WTC11 (cell line): ENCODE measurements around the gene RTCA. TPM values are rescaled to one million over a fixed set of nuclear protein-coding genes. Genes with fewer than 3 reads are reported as not detected.

ENCODE experiments used
- ATAC-seq: fragments of 200-7000 bp; cut with Tn5 transposase; 2 replicates; pipeline ENCODE4 v1.10.0; 2021; ENCODE audit warnings: mild to moderate bottlenecking, moderate library complexity
- CTCF ChIA-PET: fragments of 300-600 bp; sonication (Branson Sonifier 250); formaldehyde crosslinking; loops from one replicate; lab custom pipeline; 2021; ENCODE audit warnings: antibody characterized with exemption; lab: Charles Lee
- POLR2A ChIA-PET: fragments of 350-600 bp; sonication (Branson Sonifier 250); formaldehyde crosslinking; loops from one replicate; lab custom pipeline; 2021; ENCODE audit warnings: antibody characterized with exemption; lab: Charles Lee
- DNase-seq: peaks from one replicate; pipeline ENCODE4 v3.0.0; 2021; ENCODE audit warnings: low spot score
- H3K27ac Mint-ChIP-seq: 2 replicates; pipeline ENCODE4 v1.8.0; 2021; ENCODE audit warnings: mixed read lengths
- H3K27me3 Mint-ChIP-seq: 2 replicates; pipeline ENCODE4 v1.8.0; 2021; ENCODE audit warnings: low read depth, mild to moderate bottlenecking, moderate library complexity, mixed read lengths
- H3K36me3 Mint-ChIP-seq: 2 replicates; pipeline ENCODE4 v1.8.0; 2021; ENCODE audit warnings: mixed read lengths
- H3K4me1 Mint-ChIP-seq: 2 replicates; pipeline ENCODE4 v1.8.0; 2022; ENCODE audit warnings: mixed read lengths
- H3K4me3 Mint-ChIP-seq: 2 replicates; pipeline ENCODE4 v1.8.0; 2021; ENCODE audit warnings: mild to moderate bottlenecking, moderate library complexity, mixed read lengths
- H3K9me3 Mint-ChIP-seq: 2 replicates; pipeline ENCODE4 v1.8.0; 2021; ENCODE audit warnings: mixed read lengths
- ATF1 ChIP-seq: sonication (generic); formaldehyde crosslinking; IDR thresholded peaks from 2 replicates; pipeline ENCODE4 v1.8.1; 2023; ENCODE audit warnings: mild to moderate bottlenecking, moderate library complexity, missing genetic modification reagents
- CDX4 ChIP-seq: fragments of 250-450 bp; sonication (Bioruptor Pico); IDR thresholded peaks from 2 replicates; pipeline ENCODE4 v1.9.0; 2021; ENCODE audit warnings: moderate library complexity, mild to moderate bottlenecking, inconsistent platforms, borderline replicate concordance
- CREM ChIP-seq: sonication (generic); formaldehyde crosslinking; IDR thresholded peaks from 2 replicates; pipeline ENCODE4 v1.8.1; 2022; ENCODE audit warnings: mild to moderate bottlenecking, missing genetic modification reagents, moderate library complexity
- ERG ChIP-seq: fragments of 250-450 bp; sonication (Bioruptor Pico); IDR thresholded peaks from 2 replicates; pipeline ENCODE4 v1.8.0; 2021; ENCODE audit warnings: mild to moderate bottlenecking
- MXD4 ChIP-seq: fragments of 250-450 bp; sonication (Bioruptor Pico); IDR thresholded peaks from 2 replicates; pipeline ENCODE4 v1.8.0; 2021; ENCODE audit warnings: mild to moderate bottlenecking, moderate library complexity, borderline replicate concordance
- RORB ChIP-seq: fragments of 250-450 bp; sonication (Bioruptor Pico); IDR thresholded peaks from 2 replicates; pipeline ENCODE4 v1.9.0; 2021; ENCODE audit warnings: mild to moderate bottlenecking
- SMAD4 ChIP-seq: sonication (generic); formaldehyde crosslinking; IDR thresholded peaks from 2 replicates; pipeline ENCODE4 v1.8.0; 2022; ENCODE audit warnings: mild to moderate bottlenecking, missing genetic modification reagents
- TEAD1 ChIP-seq: sonication (generic); formaldehyde crosslinking; IDR thresholded peaks from 2 replicates; pipeline ENCODE4 v1.8.0; 2022; ENCODE audit warnings: mild to moderate bottlenecking, missing genetic modification reagents
- ZBTB21 ChIP-seq: sonication (generic); formaldehyde crosslinking; IDR thresholded peaks from 2 replicates; pipeline ENCODE4 v1.8.1; 2023; ENCODE audit warnings: mild to moderate bottlenecking, missing genetic modification reagents, borderline replicate concordance
- ZNF138 ChIP-seq: sonication (generic); formaldehyde crosslinking; conservative IDR thresholded peaks from 2 replicates; pipeline ENCODE4 v1.8.1; 2022; ENCODE audit warnings: mild to moderate bottlenecking, moderate library complexity, missing genetic modification reagents
- ZNF219 ChIP-seq: sonication (generic); formaldehyde crosslinking; IDR thresholded peaks from 2 replicates; pipeline ENCODE4 v1.8.0; 2023; ENCODE audit warnings: missing genetic modification reagents, mild to moderate bottlenecking, borderline replicate concordance
- ZNF281 ChIP-seq: sonication (generic); formaldehyde crosslinking; IDR thresholded peaks from 2 replicates; pipeline ENCODE4 v1.8.0; 2023; ENCODE audit warnings: mild to moderate bottlenecking, missing genetic modification reagents
- ZNF423 ChIP-seq: fragments of 250-450 bp; sonication (Bioruptor Pico); IDR thresholded peaks from 2 replicates; pipeline ENCODE4 v2.1.2; 2022; ENCODE audit warnings: mild to moderate bottlenecking, moderate library complexity
- ZNF425 ChIP-seq: fragments of 250-450 bp; sonication (Bioruptor Pico); conservative IDR thresholded peaks from 2 replicates; pipeline ENCODE4 v1.9.0; 2021; ENCODE audit warnings: mild to moderate bottlenecking
- total RNA-seq: library from RNA; stranded (reverse); gene quantifications from 3 replicates; pipeline ENCODE4 v1.2.3, GENCODE V29; 2021

The RTCA gene
- total RNA-seq, 1 experiment from 2014 or later, result 35.7 TPM

GRCh38 chr1:100219457-100219856 is 46.6 kb upstream of the RTCA start (continued):
- no peak for TF ChIP-seq ZNF138 (CRISPR knock-in tag)
- no peak for TF ChIP-seq ZNF425 (CRISPR knock-in tag)
- no peak for TF ChIP-seq CDX4 (CRISPR knock-in tag)

- no peaks in the 10 kb centered on the region for H3K9me3 Mint-ChIP-seq
- no peaks in the 10 kb centered on the region for H3K27me3 Mint-ChIP-seq
- ChIA-PET CTCF (no interaction called here), POLR2A (no interaction called here)
- TF ChIP-seq RORB (CRISPR knock-in tag) (no peak), ERG (CRISPR knock-in tag) (no peak), TEAD1 (CRISPR knock-in tag) (no peak)
- H3K27ac Mint-ChIP-seq, result peak overlapping the region; percentile 79; the same call in 1 of the 2 replicates
- DNase-seq (no peak), ATAC-seq (no peak)
- peaks cover 21% of the 10 kb centered on the region for H3K36me3 Mint-ChIP-seq
- no peak overlapping the region for H3K4me3 Mint-ChIP-seq
- no peaks in the 10 kb centered on the region for H3K4me1 Mint-ChIP-seq
These were observed 46.1 kb upstream of the RTCA start for GRCh38 chr1:100219883-100220282.

GRCh38 chr1:100222428-100222827 is 43.6 kb upstream of the RTCA start:
- Mint-ChIP-seq H3K27me3 (no peaks in the 10 kb centered on the region), H3K27ac (peak overlapping the region; percentile 65; the same call in 1 of the 2 replicates), H3K4me3 (no peak overlapping the region), H3K9me3 (no peaks in the 10 kb centered on the region)
- CTCF ChIA-PET, result no interaction called here
- no peak for TF ChIP-seq SMAD4 (CRISPR knock-in tag)
- no peak for TF ChIP-seq ZBTB21 (CRISPR knock-in tag)
- TF ChIP-seq ATF1 (CRISPR knock-in tag), result no peak
- TF ChIP-seq ZNF219, result no peak
- TF ChIP-seq, all 79 proteins: peak for 0
- ATAC-seq (no peak), DNase-seq (no peak)
- POLR2A ChIA-PET, result interaction anchor here (0.7 kb wide), 1 partner anchor 131 kb away, joined by 3 read pairs; no protein-coding TSS in a partner anchor
- peaks cover 8% of the 10 kb centered on the region for H3K36me3 Mint-ChIP-seq
- no peaks in the 10 kb centered on the region for H3K4me1 Mint-ChIP-seq

- DNase-seq (no peak), ATAC-seq (no peak)
- H3K4me3 Mint-ChIP-seq, result no peak overlapping the region
- no peak for TF ChIP-seq CDX4 (CRISPR knock-in tag)
- no peak for TF ChIP-seq CREM (CRISPR knock-in tag)
- TF ChIP-seq MXD4 (CRISPR knock-in tag), result no peak
- TF ChIP-seq ZNF281, result no peak
- no peak for TF ChIP-seq ZNF423
- H3K27ac Mint-ChIP-seq, result no peak overlapping the region
- H3K4me1 Mint-ChIP-seq, result peaks cover 12% of the 10 kb centered on the region
- peaks cover 44% of the 10 kb centered on the region for H3K36me3 Mint-ChIP-seq
- CTCF ChIA-PET, result no interaction called here
- POLR2A ChIA-PET, result no interaction called here
- H3K9me3 Mint-ChIP-seq, result no peaks in the 10 kb centered on the region
- H3K27me3 Mint-ChIP-seq, result no peaks in the 10 kb centered on the region
These were observed 36.2 kb upstream of the RTCA start for GRCh38 chr1:100229681-100230443.
